OCI-LY1 (cell line): ENCODE data around the gene M1AP.

ENCODE experiments used
- H2AFZ ChIP-seq: fragments of 200-600 bp; sonication (generic), shearing (Covaris generic); 2 replicates; pipeline ENCODE4 v1.6.0; 2014; ENCODE audit warnings: antibody characterized with exemption, mild to moderate bottlenecking, low read length
- H3F3A ChIP-seq: fragments of 200-600 bp; sonication (generic), shearing (Covaris generic); 2 replicates; pipeline ENCODE4 v1.6.0; 2014; ENCODE audit warnings: mild to moderate bottlenecking, antibody characterized with exemption, low read length, moderate library complexity; ENCODE audit not compliant: insufficient read depth
- H3K27ac ChIP-seq: fragments of 200-600 bp; sonication (generic); 2 replicates; pipeline ENCODE4 v1.5.1; 2014; ENCODE audit warnings: low read length, mixed run types, mild to moderate bottlenecking, low read depth; ENCODE audit not compliant: poor library complexity, severe bottlenecking
- H3K27me3 ChIP-seq: fragments of 200-600 bp; sonication (generic); 2 replicates; pipeline ENCODE4 v1.6.0; 2014; ENCODE audit warnings: antibody characterized with exemption, mild to moderate bottlenecking, low read length, moderate library complexity; ENCODE audit not compliant: insufficient read depth
- H3K36me3 ChIP-seq: fragments of 200-600 bp; sonication (generic); 2 replicates; pipeline ENCODE4 v1.6.1; 2014; ENCODE audit warnings: mild to moderate bottlenecking, antibody characterized with exemption, low read length, moderate library complexity, mixed read lengths; ENCODE audit not compliant: insufficient read depth
- H3K4me1 ChIP-seq: fragments of 200-600 bp; sonication (generic); 2 replicates; pipeline ENCODE4 v1.5.1; 2014; ENCODE audit warnings: mild to moderate bottlenecking, low read length, moderate library complexity; ENCODE audit not compliant: insufficient read depth, severe bottlenecking
- H3K4me2 ChIP-seq: fragments of 200-600 bp; sonication (generic), shearing (Covaris generic); 2 replicates; pipeline ENCODE4 v1.6.1; 2014; ENCODE audit warnings: low read length
- H3K4me3 ChIP-seq: fragments of 200-600 bp; sonication (generic); 2 replicates; pipeline ENCODE4 v1.5.1; 2014; ENCODE audit warnings: low read length, low read depth, mild to moderate bottlenecking, mixed read lengths; ENCODE audit not compliant: poor library complexity, severe bottlenecking
- H3K79me2 ChIP-seq: fragments of 200-600 bp; shearing (Covaris generic); 2 replicates; pipeline ENCODE4 v1.6.1; 2016; ENCODE audit warnings: mixed run types, low read length, mixed read lengths; ENCODE audit not compliant: insufficient read depth
- H3K9ac ChIP-seq: fragments of 200-600 bp; sonication (generic), shearing (Covaris generic); 2 replicates; pipeline ENCODE4 v1.6.1; 2014; ENCODE audit warnings: mild to moderate bottlenecking, low read length, mixed read lengths
- H3K9me2 ChIP-seq: fragments of 200-600 bp; sonication (generic), shearing (Covaris generic); 2 replicates; pipeline ENCODE4 v1.6.1; 2014; ENCODE audit warnings: low read depth, mild to moderate bottlenecking, low read length, mixed read lengths
- H3K9me3 ChIP-seq: fragments of 200-600 bp; shearing (Covaris generic); 2 replicates; pipeline ENCODE4 v1.6.1; 2014; ENCODE audit warnings: low read length, mixed read lengths
- H4K20me1 ChIP-seq: fragments of 200-600 bp; sonication (generic), shearing (Covaris generic); 2 replicates; pipeline ENCODE4 v1.6.0; 2016; ENCODE audit warnings: mild to moderate bottlenecking, low read length; ENCODE audit not compliant: insufficient read depth
- CTCF ChIP-seq: fragments of 200-600 bp; sonication (generic), shearing (Covaris generic); IDR thresholded peaks from 2 replicates; pipeline ENCODE4 v1.5.1; 2017; ENCODE audit warnings: mild to moderate bottlenecking, antibody characterized with exemption, low read length, moderate library complexity, mixed read lengths
- EZH2 ChIP-seq: fragments of 200-600 bp; sonication (generic), shearing (Covaris generic); IDR thresholded peaks from 2 replicates; pipeline ENCODE4 v1.8.0; 2017; ENCODE audit warnings: borderline replicate concordance, mixed run types, mild to moderate bottlenecking, antibody characterized with exemption, low read length, moderate library complexity, mixed read lengths

Gene M1AP

GRCh38 chr2:74524005-74524404, 124.1 kb downstream of the M1AP start:
- H3K79me2 ChIP-seq = peaks cover 7% of the 10 kb centered on the region
- no peak overlapping the region for H3K4me3 ChIP-seq
- no peaks in the 10 kb centered on the region for H4K20me1 ChIP-seq
- peaks cover 34% of the 10 kb centered on the region for H3K36me3 ChIP-seq
- TF ChIP-seq CTCF = no peak
- no peak for TF ChIP-seq EZH2
- no peak overlapping the region for H2AFZ ChIP-seq
- no peaks in the 10 kb centered on the region for H3K9me3 ChIP-seq
- no peaks in the 10 kb centered on the region for H3F3A ChIP-seq
- no peak overlapping the region for H3K9ac ChIP-seq
- H3K4me2 ChIP-seq = no peak overlapping the region
- H3K27ac ChIP-seq = no peak overlapping the region
- H3K27me3 ChIP-seq = no peaks in the 10 kb centered on the region; the same call in 1 of the 2 replicates
- H3K9me2 ChIP-seq = no peaks in the 10 kb centered on the region
- peaks cover 14% of the 10 kb centered on the region for H3K4me1 ChIP-seq

- Histone ChIP-seq H3F3A (no peaks in the 10 kb centered on the region), H3K36me3 (peaks cover 22% of the 10 kb centered on the region), H3K4me1 (no peaks in the 10 kb centered on the region), H3K27ac (no peak overlapping the region), H2AFZ (no peak overlapping the region), H3K4me3 (no peak overlapping the region), H3K4me2 (no peak overlapping the region), H3K27me3 (peaks cover 3% of the 10 kb centered on the region; the same call in 1 of the 2 replicates), H3K79me2 (no peaks in the 10 kb centered on the region), H3K9ac (no peak overlapping the region), H3K9me2 (no peaks in the 10 kb centered on the region), H3K9me3 (no peaks in the 10 kb centered on the region), H4K20me1 (no peaks in the 10 kb centered on the region)
- TF ChIP-seq EZH2 = no peak
- no peak for TF ChIP-seq CTCF
Measured at GRCh38 chr2:74522516-74522915, 125.6 kb downstream of the M1AP start.

- Histone ChIP-seq H3K36me3 (no peaks in the 10 kb centered on the region), H3K79me2 (no peaks in the 10 kb centered on the region), H3K27ac (no peak overlapping the region), H2AFZ (no peak overlapping the region), H3K4me3 (peak overlapping the region; percentile 43), H3K27me3 (peaks cover 7% of the 10 kb centered on the region; the same call in 1 of the 2 replicates), H3K9me3 (no peaks in the 10 kb centered on the region), H4K20me1 (no peaks in the 10 kb centered on the region), H3K9me2 (no peaks in the 10 kb centered on the region), H3K4me1 (peaks cover 10% of the 10 kb centered on the region), H3F3A (no peaks in the 10 kb centered on the region), H3K4me2 (peak overlapping the region; percentile 54; the same call in 1 of the 2 replicates), H3K9ac (no peak overlapping the region)
- TF ChIP-seq EZH2 = no peak
- TF ChIP-seq CTCF = no peak
Measured at GRCh38 chr2:74516650-74517049, 131.5 kb downstream of the M1AP start.
